ENCODE measurements around the gene AFDN.

GRCh38 chr6:168009331-168009730, 182.6 kb downstream of the AFDN start:
- TF ChIP-seq CHD1 (IDR thresholded peaks at IDR 0.05; ENCODE audit: low read depth, low read length) (no peak), CTCF (IDR thresholded peaks at IDR 0.05 in 2 of 3, conservative IDR thresholded peaks at IDR 0.05 in 1 of 3; ENCODE audit: control insufficient read depth in 2 of 3, extremely low read depth in 1 of 3, insufficient read depth in 1 of 3, low read depth in 3 of 3, low read length in 3 of 3) (no peak)

Measured in GM12878 (cell line).